Stimulated activated CD8-positive, alpha-beta memory T cell treated with anti-CD3 and anti-CD28 coated beads, Interleukin-15, amount 100 ng/mL, for 48 hours (primary cell): ENCODE measurements around the gene RNF10.
"Not testable (repeated sequence)": the region's sequence is repeated elsewhere in the genome, so short reads cannot be mapped to it uniquely, and the experiment has no call there.

ENCODE experiments used
- DNase-seq, 2 donors: peaks; one replicate each; pipeline ENCODE4 v3.0.0-alpha.2; 2020; ENCODE audit warnings: low read depth in 2 of 2

Gene RNF10

DNA sequence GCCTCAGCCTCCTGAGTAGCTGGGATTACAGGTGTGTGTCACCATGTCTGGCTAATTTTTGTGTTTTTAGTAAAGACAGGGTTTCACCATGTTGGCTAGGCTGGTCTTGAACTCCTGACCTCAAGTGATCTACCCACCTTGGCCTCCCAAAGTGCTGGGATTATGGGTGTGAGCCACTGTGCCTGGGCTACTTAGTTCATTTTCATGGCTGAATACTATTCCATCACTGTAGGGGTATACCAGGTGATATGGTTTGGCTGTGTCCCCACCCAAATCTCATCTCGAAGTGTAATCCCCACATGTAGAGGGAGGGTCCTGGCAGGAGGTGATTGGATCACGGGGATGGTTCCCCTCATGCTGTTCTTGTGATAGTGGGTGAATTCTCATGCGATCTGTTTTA, 83.0 kb downstream of the RNF10 start:
- DNase-seq, result not testable (repeated sequence)

DNA sequence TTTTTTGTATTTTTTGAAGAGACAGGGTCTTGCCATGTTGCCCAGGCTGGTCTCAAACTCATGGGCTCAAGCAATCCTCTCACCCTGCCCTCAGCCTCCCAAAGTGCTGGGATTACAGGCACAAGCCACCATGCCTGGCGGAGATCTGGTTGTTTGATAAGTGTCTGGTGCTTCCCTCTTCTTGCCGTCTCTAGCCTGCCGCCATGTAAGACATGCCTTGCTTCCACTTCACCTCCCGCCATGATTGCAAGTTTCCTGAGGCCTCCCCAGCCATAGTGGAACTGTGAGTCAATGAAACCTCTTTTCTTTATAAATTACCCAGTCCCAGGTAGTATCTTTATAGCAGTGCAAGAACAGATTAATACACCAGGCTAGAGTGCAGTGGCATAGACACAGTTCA, 83.6 kb downstream of the RNF10 start:
- DNase-seq, result not testable (repeated sequence)

DNA sequence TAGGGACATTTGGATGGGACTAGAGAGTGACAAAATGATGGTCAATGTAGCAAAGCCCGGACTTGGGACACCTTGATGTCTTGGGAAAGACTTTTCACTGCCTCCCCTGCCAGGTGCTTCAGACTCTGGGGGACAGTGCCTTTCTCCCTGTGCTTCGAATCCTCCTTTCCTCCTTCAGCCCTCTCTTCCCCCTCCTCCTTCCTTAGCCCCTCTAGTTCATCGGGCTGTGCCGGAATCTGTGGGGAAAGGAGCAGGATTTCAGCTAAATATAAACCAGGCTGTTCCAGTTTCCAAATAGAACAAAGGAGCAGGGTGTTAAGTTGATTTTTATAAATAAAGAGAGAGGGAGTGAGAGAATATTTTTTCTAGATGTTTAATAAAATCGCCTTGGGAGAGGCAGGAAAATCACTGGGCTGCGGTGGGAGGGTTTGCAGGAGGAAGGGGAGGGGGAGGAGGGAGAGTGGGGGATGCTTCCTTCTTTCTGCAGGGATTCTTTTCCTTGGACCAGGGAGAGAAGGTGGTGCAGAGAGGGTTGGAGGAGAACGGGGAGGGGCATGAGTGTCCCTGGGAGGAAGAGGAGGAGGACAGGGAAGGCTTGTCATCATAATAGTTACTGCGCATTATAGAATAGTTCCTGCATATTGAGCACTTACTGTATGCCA, 84.9 kb downstream of the RNF10 start:
- no peak for DNase-seq

- DNase-seq, result no peak
Observed at GRCh38 chr12:120620624-120621023, 86.5 kb downstream of the RNF10 start.

- DNase-seq, result no peak
Observed at GRCh38 chr12:120625557-120626419, 91.6 kb downstream of the RNF10 start.
